Measurements from ENCODE around the gene C16orf92. TPM values are rescaled to one million over a fixed set of nuclear protein-coding genes. Genes with fewer than 3 reads are reported as not detected.

Gene C16orf92
- total RNA-seq, 1 experiment from 2014 or later: not detected

DNA sequence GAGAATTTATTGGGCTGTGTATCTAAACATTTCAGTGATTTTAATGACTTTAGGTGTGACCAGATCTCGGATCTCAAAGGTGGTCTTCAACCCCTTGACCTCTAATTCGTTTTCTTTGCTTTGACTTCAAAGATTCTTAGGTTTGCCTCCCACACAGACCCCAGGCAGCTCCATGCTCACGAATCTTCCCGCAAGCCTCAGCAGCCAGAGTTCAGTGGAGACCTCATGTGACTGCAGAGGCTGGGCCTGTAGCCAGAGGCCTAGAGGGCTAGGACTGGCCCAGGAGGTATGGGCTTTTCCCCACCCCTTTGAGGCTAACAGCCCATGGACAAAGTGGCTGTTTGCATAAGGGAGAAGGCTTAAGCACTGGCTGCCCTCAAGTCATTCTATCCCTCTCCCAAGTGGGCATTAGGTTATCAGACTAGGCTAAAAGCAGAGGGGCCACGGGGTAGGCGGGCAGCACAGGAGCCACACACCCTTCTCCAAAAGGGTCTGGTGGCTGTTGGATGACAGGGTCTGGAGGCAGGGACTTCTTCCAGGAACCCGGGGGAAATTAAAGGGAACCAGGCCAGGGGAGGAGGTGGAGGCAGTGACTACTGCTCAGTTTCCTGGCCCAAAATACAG is 30.5 kb upstream of the C16orf92 start:
- H3K4me1 Mint-ChIP-seq: peaks cover 11% of the 10 kb centered on the region

DNA sequence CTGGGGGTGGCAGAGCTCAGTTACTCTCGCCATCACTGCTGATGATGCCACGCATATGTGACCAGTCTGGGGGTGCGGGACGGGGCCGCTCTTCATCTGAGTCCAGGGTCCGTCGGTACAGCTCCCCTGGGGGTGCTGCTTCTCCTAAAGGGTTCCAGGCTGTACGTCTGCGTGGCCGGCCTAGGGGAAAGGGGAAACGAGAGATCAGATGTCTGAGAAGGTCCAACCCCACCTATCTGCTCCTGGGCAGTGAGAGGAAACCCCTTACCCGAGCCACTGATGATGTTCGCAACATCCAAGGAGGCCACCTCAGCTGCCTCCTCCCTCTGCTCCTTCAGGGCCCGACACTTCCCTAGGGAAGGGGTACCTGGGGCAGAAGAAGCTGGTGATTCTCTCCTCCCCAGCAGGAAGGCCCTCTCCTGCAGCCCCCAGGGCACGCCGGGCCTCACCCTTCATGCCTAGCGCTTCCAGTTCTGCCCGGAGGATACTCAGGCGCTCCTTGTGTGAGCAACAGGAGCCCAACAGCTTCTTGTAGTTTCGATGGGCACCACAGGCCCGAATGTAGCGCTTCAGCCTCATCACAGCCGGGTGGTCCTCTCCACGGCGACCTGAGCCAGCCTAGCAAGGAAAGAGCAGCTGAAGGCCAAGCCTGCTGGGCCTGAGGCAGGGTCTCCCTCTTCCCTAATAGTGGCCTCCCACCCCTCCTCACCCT is 29.7 kb upstream of the C16orf92 start:
- Mint-ChIP-seq H3K36me3 (peaks cover 20% of the 10 kb centered on the region), H3K4me1 (peaks cover 11% of the 10 kb centered on the region), H3K27me3 (ENCODE audit: low read depth) (no peaks in the 10 kb centered on the region), H3K27ac (no peak overlapping the region), H3K9me3 (no peaks in the 10 kb centered on the region), H3K4me3 (no peak overlapping the region)
- ChIA-PET CTCF (interaction anchor here (0.6 to 1.2 kb wide), 3 partner anchors 28 to 979 kb away, joined by 4 to 5 read pairs (median 4); no protein-coding TSS in a partner anchor), POLR2A (interaction anchor here (0.6 kb wide), 1 partner anchor 26 kb away, joined by 3 read pairs; no protein-coding TSS in a partner anchor)
- ATAC-seq (no peak), DNase-seq (ENCODE audit: low spot score) (no peak)
- TF ChIP-seq SP1 (CRISPR knock-in tag; conservative IDR thresholded peaks at IDR 0.05) (no peak), GABPB1 (CRISPR knock-in tag; IDR thresholded peaks at IDR 0.05) (no peak), SOX15 (CRISPR knock-in tag; IDR thresholded peaks at IDR 0.05) (no peak), ZNF138 (CRISPR knock-in tag; conservative IDR thresholded peaks at IDR 0.05) (no peak), ZNF219 (CRISPR knock-in tag; IDR thresholded peaks at IDR 0.05; ENCODE audit: borderline replicate concordance) (no peak), ATF1 (CRISPR knock-in tag; IDR thresholded peaks at IDR 0.05) (no peak), ZNF671 (CRISPR knock-in tag; IDR thresholded peaks at IDR 0.05) (no peak), IRF2 (CRISPR knock-in tag; IDR thresholded peaks at IDR 0.05; ENCODE audit: borderline replicate concordance, low read depth) (no peak), OVOL2 (CRISPR knock-in tag; IDR thresholded peaks at IDR 0.05; ENCODE audit: borderline replicate concordance) (no peak), RORB (CRISPR knock-in tag; IDR thresholded peaks at IDR 0.05) (no peak), GRHL2 (CRISPR knock-in tag; IDR thresholded peaks at IDR 0.05; ENCODE audit: insufficient replicate concordance, severe bottlenecking) (no peak), NR2C2 (CRISPR knock-in tag; IDR thresholded peaks at IDR 0.05) (no peak)
- TF ChIP-seq, protein P1, sequence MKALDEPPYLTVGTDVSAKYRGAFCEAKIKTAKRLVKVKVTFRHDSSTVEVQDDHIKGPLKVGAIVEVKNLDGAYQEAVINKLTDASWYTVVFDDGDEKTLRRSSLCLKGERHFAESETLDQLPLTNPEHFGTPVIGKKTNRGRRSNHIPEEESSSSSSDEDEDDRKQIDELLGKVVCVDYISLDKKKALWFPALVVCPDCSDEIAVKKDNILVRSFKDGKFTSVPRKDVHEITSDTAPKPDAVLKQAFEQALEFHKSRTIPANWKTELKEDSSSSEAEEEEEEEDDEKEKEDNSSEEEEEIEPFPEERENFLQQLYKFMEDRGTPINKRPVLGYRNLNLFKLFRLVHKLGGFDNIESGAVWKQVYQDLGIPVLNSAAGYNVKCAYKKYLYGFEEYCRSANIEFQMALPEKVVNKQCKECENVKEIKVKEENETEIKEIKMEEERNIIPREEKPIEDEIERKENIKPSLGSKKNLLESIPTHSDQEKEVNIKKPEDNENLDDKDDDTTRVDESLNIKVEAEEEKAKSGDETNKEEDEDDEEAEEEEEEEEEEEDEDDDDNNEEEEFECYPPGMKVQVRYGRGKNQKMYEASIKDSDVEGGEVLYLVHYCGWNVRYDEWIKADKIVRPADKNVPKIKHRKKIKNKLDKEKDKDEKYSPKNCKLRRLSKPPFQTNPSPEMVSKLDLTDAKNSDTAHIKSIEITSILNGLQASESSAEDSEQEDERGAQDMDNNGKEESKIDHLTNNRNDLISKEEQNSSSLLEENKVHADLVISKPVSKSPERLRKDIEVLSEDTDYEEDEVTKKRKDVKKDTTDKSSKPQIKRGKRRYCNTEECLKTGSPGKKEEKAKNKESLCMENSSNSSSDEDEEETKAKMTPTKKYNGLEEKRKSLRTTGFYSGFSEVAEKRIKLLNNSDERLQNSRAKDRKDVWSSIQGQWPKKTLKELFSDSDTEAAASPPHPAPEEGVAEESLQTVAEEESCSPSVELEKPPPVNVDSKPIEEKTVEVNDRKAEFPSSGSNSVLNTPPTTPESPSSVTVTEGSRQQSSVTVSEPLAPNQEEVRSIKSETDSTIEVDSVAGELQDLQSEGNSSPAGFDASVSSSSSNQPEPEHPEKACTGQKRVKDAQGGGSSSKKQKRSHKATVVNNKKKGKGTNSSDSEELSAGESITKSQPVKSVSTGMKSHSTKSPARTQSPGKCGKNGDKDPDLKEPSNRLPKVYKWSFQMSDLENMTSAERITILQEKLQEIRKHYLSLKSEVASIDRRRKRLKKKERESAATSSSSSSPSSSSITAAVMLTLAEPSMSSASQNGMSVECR (CRISPR knock-in tag; IDR thresholded peaks at IDR 0.05; ENCODE audit: borderline replicate concordance): no peak
- TF ChIP-seq, protein P2, sequence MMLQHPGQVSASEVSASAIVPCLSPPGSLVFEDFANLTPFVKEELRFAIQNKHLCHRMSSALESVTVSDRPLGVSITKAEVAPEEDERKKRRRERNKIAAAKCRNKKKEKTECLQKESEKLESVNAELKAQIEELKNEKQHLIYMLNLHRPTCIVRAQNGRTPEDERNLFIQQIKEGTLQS (CRISPR knock-in tag; conservative IDR thresholded peaks at IDR 0.05): no peak
- TF ChIP-seq, protein P3, sequence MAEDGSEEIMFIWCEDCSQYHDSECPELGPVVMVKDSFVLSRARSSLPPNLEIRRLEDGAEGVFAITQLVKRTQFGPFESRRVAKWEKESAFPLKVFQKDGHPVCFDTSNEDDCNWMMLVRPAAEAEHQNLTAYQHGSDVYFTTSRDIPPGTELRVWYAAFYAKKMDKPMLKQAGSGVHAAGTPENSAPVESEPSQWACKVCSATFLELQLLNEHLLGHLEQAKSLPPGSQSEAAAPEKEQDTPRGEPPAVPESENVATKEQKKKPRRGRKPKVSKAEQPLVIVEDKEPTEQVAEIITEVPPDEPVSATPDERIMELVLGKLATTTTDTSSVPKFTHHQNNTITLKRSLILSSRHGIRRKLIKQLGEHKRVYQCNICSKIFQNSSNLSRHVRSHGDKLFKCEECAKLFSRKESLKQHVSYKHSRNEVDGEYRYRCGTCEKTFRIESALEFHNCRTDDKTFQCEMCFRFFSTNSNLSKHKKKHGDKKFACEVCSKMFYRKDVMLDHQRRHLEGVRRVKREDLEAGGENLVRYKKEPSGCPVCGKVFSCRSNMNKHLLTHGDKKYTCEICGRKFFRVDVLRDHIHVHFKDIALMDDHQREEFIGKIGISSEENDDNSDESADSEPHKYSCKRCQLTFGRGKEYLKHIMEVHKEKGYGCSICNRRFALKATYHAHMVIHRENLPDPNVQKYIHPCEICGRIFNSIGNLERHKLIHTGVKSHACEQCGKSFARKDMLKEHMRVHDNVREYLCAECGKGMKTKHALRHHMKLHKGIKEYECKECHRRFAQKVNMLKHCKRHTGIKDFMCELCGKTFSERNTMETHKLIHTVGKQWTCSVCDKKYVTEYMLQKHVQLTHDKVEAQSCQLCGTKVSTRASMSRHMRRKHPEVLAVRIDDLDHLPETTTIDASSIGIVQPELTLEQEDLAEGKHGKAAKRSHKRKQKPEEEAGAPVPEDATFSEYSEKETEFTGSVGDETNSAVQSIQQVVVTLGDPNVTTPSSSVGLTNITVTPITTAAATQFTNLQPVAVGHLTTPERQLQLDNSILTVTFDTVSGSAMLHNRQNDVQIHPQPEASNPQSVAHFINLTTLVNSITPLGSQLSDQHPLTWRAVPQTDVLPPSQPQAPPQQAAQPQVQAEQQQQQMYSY (CRISPR knock-in tag; IDR thresholded peaks at IDR 0.05): no peak
- TF ChIP-seq, protein P4, sequence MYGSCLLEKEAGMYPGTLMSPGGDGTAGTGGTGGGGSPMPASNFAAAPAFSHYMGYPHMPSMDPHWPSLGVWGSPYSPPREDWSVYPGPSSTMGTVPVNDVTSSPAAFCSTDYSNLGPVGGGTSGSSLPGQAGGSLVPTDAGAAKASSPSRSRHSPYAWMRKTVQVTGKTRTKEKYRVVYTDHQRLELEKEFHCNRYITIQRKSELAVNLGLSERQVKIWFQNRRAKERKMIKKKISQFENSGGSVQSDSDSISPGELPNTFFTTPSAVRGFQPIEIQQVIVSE (CRISPR knock-in tag; IDR thresholded peaks at IDR 0.05; ENCODE audit: borderline replicate concordance): no peak
- TF ChIP-seq, protein P5, sequence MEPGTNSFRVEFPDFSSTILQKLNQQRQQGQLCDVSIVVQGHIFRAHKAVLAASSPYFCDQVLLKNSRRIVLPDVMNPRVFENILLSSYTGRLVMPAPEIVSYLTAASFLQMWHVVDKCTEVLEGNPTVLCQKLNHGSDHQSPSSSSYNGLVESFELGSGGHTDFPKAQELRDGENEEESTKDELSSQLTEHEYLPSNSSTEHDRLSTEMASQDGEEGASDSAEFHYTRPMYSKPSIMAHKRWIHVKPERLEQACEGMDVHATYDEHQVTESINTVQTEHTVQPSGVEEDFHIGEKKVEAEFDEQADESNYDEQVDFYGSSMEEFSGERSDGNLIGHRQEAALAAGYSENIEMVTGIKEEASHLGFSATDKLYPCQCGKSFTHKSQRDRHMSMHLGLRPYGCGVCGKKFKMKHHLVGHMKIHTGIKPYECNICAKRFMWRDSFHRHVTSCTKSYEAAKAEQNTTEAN (CRISPR knock-in tag; IDR thresholded peaks at IDR 0.05): no peak

More for the DNA sequence above, 30.5 kb upstream of the C16orf92 start:
- no peaks in the 10 kb centered on the region for H3K27me3 Mint-ChIP-seq (ENCODE audit: low read depth)
- TF ChIP-seq, protein P6, sequence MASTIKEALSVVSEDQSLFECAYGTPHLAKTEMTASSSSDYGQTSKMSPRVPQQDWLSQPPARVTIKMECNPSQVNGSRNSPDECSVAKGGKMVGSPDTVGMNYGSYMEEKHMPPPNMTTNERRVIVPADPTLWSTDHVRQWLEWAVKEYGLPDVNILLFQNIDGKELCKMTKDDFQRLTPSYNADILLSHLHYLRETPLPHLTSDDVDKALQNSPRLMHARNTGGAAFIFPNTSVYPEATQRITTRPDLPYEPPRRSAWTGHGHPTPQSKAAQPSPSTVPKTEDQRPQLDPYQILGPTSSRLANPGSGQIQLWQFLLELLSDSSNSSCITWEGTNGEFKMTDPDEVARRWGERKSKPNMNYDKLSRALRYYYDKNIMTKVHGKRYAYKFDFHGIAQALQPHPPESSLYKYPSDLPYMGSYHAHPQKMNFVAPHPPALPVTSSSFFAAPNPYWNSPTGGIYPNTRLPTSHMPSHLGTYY (CRISPR knock-in tag; IDR thresholded peaks at IDR 0.05): no peak
- TF ChIP-seq GTF2I (CRISPR knock-in tag; conservative IDR thresholded peaks at IDR 0.05): no peak
- H3K36me3 Mint-ChIP-seq: peaks cover 21% of the 10 kb centered on the region
- POLR2A ChIA-PET: no interaction called here
- no peak overlapping the region for H3K4me3 Mint-ChIP-seq
- no peak for ATAC-seq
- CTCF ChIA-PET: interaction anchor here (1.2 to 2.2 kb wide), 2 partner anchors 8 to 29 kb away, joined by 5 to 9 read pairs; no protein-coding TSS in a partner anchor
- DNase-seq (ENCODE audit: low spot score): no peak
- H3K9me3 Mint-ChIP-seq: no peaks in the 10 kb centered on the region
- no peak overlapping the region for H3K27ac Mint-ChIP-seq
